ENCODE results near the gene SLC31A2. TPM values are rescaled to one million over a fixed set of nuclear protein-coding genes. Genes with fewer than 3 reads are reported as not detected.

The SLC31A2 gene
- total and polyA plus RNA-seq, 2 experiments from 2014 or later: 1.8 to 3.8 TPM

DNA sequence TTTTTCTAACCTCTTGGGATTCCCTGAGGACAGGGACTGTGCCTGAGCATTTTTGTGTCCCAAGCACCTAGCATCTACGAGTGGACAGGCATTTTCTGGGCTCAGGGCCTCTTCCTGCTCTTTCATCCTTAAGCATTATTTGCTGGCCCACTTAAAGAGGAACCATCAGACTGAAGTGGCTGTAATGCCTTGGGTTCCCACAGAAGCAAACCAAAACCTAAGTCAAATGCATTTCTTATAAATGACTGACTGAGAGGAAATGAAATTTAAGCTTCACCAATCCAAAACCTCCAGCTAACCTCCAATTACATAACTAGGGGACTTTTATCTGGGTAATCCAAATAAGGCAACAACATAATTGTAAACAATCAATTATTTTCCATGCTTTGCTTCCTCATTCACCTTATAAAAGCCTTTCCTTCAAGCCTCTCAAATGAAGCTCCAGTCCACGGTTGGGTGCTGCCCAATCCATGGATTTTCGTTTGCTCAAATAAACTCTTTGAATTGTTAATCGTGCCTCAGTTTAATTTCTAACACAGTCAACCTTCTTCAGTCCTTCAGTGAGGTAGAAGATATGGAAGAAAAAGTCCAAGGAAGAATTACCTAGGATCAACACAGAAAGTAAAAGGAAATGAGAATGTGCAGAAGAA lies 25.3 kb upstream of the SLC31A2 start:
- H3K79me2 ChIP-seq (replicated peaks; ENCODE audit: insufficient read depth): no peaks in the 10 kb centered on the region
- H3K27ac ChIP-seq (ENCODE audit: low read depth): no peak overlapping the region
- H3K4me1 Mint-ChIP-seq: peaks cover 5% of the 10 kb centered on the region; the same call in 1 of the 3 replicates
- H3K27me3 Mint-ChIP-seq (ENCODE audit: insufficient read depth, low read depth, poor library complexity): no peaks in the 10 kb centered on the region
- H4K20me1 ChIP-seq (replicated peaks; ENCODE audit: insufficient read depth): no peaks in the 10 kb centered on the region
- H3K36me3 Mint-ChIP-seq (ENCODE audit: low read depth): no peaks in the 10 kb centered on the region
- H3K4me3 ChIP-seq: no peak overlapping the region
- no peaks in the 10 kb centered on the region for H3K27me3 ChIP-seq (ENCODE audit: insufficient read depth)
- DNase-seq (ENCODE audit: low spot score) (no peak), ATAC-seq (no peak)
- no peaks in the 10 kb centered on the region for H3K36me3 ChIP-seq (ENCODE audit: insufficient read depth)
- H3K4me1 ChIP-seq (ENCODE audit: insufficient read depth): no peaks in the 10 kb centered on the region
- TF ChIP-seq EZH2 (IDR thresholded peaks at IDR 0.05; ENCODE audit: low read depth, unreplicated experiment): no peak
- no peak for TF ChIP-seq POLR2AphosphoS5 (IDR thresholded peaks at IDR 0.05; ENCODE audit: low read depth)
- TF ChIP-seq ZNF114 (CRISPR knock-in tag; IDR thresholded peaks at IDR 0.05): no peak
- TF ChIP-seq, protein P1, sequence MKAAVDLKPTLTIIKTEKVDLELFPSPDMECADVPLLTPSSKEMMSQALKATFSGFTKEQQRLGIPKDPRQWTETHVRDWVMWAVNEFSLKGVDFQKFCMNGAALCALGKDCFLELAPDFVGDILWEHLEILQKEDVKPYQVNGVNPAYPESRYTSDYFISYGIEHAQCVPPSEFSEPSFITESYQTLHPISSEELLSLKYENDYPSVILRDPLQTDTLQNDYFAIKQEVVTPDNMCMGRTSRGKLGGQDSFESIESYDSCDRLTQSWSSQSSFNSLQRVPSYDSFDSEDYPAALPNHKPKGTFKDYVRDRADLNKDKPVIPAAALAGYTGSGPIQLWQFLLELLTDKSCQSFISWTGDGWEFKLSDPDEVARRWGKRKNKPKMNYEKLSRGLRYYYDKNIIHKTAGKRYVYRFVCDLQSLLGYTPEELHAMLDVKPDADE (IDR thresholded peaks at IDR 0.05): no peak
- TF ChIP-seq, protein P2, sequence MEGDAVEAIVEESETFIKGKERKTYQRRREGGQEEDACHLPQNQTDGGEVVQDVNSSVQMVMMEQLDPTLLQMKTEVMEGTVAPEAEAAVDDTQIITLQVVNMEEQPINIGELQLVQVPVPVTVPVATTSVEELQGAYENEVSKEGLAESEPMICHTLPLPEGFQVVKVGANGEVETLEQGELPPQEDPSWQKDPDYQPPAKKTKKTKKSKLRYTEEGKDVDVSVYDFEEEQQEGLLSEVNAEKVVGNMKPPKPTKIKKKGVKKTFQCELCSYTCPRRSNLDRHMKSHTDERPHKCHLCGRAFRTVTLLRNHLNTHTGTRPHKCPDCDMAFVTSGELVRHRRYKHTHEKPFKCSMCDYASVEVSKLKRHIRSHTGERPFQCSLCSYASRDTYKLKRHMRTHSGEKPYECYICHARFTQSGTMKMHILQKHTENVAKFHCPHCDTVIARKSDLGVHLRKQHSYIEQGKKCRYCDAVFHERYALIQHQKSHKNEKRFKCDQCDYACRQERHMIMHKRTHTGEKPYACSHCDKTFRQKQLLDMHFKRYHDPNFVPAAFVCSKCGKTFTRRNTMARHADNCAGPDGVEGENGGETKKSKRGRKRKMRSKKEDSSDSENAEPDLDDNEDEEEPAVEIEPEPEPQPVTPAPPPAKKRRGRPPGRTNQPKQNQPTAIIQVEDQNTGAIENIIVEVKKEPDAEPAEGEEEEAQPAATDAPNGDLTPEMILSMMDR (conservative IDR thresholded peaks at IDR 0.05; ENCODE audit: low read depth in 2 of 2): no peak
- TF ChIP-seq ZNF462 (CRISPR knock-in tag; IDR thresholded peaks at IDR 0.05): no peak
- H2AFZ ChIP-seq: no peak overlapping the region
- H3F3A ChIP-seq (replicated peaks; ENCODE audit: low read depth): no peaks in the 10 kb centered on the region
- no peaks in the 10 kb centered on the region for H3K9me2 ChIP-seq (ENCODE audit: insufficient read depth)
- no peak overlapping the region for H3K27ac Mint-ChIP-seq
- no peaks in the 10 kb centered on the region; the same call in 1 of the 3 replicates for H3K9me3 Mint-ChIP-seq
- H3K4me2 ChIP-seq: no peak overlapping the region
- H3K4me3 Mint-ChIP-seq: no peak overlapping the region
